Lower lobe of right lung (tissue), 2 donors: ENCODE results near the gene FADS3. TPM values are rescaled to one million over a fixed set of nuclear protein-coding genes. Genes with fewer than 3 reads are reported as not detected.
A peak's percentile ranks its signal among the peaks of the same experiment; 100 is the strongest.

Experiments used
- ATAC-seq, 2 donors: fragments of 200-7000 bp; cut with Tn5 transposase; one replicate each; pipeline ENCODE4 v1.9.1; 2020 to 2022; ENCODE audit warnings: mild to moderate bottlenecking in 2 of 2, moderate library complexity in 2 of 2
- DNase-seq: peaks from one replicate; pipeline ENCODE4 v3.0.0-alpha.2; 2020
- H3K27ac ChIP-seq: fragments of 200-600 bp; one replicate; pipeline ENCODE4 v1.8.0; 2022
- H3K27me3 ChIP-seq: fragments of 200-600 bp; one replicate; pipeline ENCODE4 v1.8.0; 2022; ENCODE audit warnings: low read depth
- H3K36me3 ChIP-seq: fragments of 200-600 bp; one replicate; pipeline ENCODE4 v1.8.0; 2022; ENCODE audit warnings: mild to moderate bottlenecking
- H3K4me1 ChIP-seq: fragments of 200-600 bp; one replicate; pipeline ENCODE4 v1.8.0; 2022
- H3K4me3 ChIP-seq: fragments of 200-600 bp; one replicate; pipeline ENCODE4 v1.8.0; 2022; ENCODE audit warnings: mild to moderate bottlenecking
- H3K9me3 ChIP-seq: fragments of 200-600 bp; one replicate; pipeline ENCODE4 v1.8.0; 2022
- intact Hi-C: fragments of 100-400 bp; cut with DNase I; formaldehyde crosslinking; loops from one replicate; pipeline ENCODE4 v1.11.0; 2022
- long read RNA-seq: library from polyadenylated mRNA; unstranded; transcript quantifications from one replicate; pipeline ENCODE4 v2.0.0, GENCODE V29; 2021
- total RNA-seq: library from RNA; stranded (reverse); fragmentation: NEBNext Ultra II Directional; extraction: Animal tissue kit (Norgen Biotek cat#: 25700); gene quantifications from one replicate; pipeline ENCODE4 v1.2.1, GENCODE V29; 2021
- TF ChIP-seq, protein P1 (sequence below): fragments of 200-600 bp; IDR thresholded peaks from one replicate; pipeline ENCODE4 v1.8.0; 2022; ENCODE audit warnings: antibody characterized with exemption, mild to moderate bottlenecking
- donor health status: DM: no; HTN: yes; CAD: no; lungs with severe emphysema.

FADS3 gene, protein sequence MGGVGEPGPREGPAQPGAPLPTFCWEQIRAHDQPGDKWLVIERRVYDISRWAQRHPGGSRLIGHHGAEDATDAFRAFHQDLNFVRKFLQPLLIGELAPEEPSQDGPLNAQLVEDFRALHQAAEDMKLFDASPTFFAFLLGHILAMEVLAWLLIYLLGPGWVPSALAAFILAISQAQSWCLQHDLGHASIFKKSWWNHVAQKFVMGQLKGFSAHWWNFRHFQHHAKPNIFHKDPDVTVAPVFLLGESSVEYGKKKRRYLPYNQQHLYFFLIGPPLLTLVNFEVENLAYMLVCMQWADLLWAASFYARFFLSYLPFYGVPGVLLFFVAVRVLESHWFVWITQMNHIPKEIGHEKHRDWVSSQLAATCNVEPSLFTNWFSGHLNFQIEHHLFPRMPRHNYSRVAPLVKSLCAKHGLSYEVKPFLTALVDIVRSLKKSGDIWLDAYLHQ
- 50.1 TPM for total RNA-seq
- long read RNA-seq, transcript FADS3-201 (12 exons, 1,779 nt): major isoform, 66 of 157 reads
- long read RNA-seq, partial matches to known transcripts: 27 of 157 reads
- long read RNA-seq, other reads (novel, unspliced or antisense): 64 of 157 reads

DNA sequence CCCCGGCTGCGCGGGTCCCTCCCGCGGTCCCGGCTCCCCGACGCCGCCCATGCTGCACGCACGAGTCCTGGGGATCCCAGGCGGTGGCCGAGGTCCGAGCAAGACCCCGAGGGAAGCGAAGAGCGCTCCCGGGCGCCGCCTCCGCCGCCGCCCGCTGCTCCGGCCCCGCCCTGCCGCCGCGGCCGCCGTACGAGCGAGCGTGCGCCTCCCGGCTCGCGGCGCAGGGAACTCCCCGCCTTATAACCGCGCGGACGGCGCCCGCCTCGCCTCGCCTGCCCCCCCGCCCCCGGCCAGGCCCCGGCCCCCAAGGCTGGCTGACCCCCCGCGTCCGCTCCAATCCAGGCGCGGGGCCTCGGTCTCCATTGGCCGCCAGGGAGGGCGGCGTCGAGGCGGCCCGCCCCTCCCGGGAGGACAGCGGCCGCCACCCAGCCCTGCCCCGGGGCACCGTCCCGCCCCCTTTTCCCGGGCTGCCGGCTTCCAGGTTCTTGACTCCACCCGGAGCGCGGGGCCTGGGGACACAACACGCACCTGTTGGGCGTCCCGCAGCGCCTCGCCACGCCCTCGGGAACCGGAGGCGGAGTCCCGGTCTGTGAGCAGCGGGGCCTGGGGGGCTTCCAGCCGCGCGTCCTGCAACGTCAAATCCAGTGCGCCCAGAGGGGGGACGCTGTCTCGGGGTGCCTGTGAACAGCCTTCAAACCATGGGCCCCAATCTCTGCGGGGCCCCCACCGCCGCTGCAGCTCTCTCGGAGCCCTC is at the start of gene FADS3:
Gene FADS3, minus strand, starts transcription at position 215 of the 754 bp plus-strand sequence. Its CDS starts 164 bp downstream, at position 51.
- intact Hi-C loops: no loop called here
- Histone ChIP-seq H3K9me3 (no peaks in the 10 kb centered on the region), H3K27me3 (no peaks in the 10 kb centered on the region), H3K36me3 (peaks cover 5% of the 10 kb centered on the region), H3K27ac (peak within 1 kb of the TSS; percentile 83), H3K4me1 (peaks cover 18% of the 10 kb centered on the region), H3K4me3 (peak within 1 kb of the TSS; percentile 82)
- ATAC-seq (peak; percentile 94 to 95), DNase-seq (peak; percentile 90)
- TF ChIP-seq, protein P1, sequence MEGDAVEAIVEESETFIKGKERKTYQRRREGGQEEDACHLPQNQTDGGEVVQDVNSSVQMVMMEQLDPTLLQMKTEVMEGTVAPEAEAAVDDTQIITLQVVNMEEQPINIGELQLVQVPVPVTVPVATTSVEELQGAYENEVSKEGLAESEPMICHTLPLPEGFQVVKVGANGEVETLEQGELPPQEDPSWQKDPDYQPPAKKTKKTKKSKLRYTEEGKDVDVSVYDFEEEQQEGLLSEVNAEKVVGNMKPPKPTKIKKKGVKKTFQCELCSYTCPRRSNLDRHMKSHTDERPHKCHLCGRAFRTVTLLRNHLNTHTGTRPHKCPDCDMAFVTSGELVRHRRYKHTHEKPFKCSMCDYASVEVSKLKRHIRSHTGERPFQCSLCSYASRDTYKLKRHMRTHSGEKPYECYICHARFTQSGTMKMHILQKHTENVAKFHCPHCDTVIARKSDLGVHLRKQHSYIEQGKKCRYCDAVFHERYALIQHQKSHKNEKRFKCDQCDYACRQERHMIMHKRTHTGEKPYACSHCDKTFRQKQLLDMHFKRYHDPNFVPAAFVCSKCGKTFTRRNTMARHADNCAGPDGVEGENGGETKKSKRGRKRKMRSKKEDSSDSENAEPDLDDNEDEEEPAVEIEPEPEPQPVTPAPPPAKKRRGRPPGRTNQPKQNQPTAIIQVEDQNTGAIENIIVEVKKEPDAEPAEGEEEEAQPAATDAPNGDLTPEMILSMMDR: no peak

DNA sequence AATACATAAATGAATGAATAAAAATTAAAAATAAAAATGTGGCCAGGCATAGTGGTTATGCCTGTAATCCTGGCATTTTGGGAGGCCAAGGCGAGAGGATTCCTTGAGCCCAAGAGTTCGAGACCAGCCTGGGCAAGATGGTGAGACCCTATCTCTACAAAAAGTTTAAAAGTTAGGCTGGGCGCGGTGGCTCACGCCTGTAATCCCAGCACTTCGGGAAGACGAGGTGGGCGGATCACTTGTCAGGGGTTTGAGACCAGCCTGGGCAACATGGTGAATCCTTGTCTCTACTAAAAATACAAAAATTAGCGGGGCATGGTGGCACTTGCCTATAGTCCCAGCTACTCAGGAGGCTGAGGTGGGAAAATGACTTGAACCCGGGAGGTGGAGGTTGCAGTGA is 49.1 kb upstream of the FADS3 start:
- no peaks in the 10 kb centered on the region for H3K9me3 ChIP-seq
- no peak for ATAC-seq
- no peaks in the 10 kb centered on the region for H3K27me3 ChIP-seq
- no peak overlapping the region for H3K27ac ChIP-seq
- no peak for DNase-seq
- H3K4me3 ChIP-seq: no peak overlapping the region
- TF ChIP-seq, protein P1: no peak
- intact Hi-C loops: no loop called here
- H3K36me3 ChIP-seq: no peaks in the 10 kb centered on the region
- H3K4me1 ChIP-seq: no peaks in the 10 kb centered on the region

DNA sequence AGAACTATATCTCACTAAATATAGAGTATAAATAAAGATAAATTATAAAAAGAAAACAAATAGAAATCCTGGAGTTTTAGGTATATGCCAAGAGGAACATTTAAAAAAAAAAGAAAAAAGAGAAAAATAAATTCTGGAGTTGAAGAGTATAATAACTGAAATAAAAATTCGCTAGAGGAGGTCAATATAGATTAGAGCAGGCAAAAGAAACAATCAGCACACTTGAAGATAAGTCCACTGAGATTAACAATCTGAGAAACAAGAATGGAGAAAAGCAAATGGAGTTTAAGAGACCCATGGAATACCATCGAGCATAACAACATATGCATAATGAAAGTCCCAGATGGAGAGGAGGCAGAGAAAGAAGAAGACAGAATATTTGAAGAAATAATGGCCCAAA is 44.5 kb upstream of the FADS3 start:
- no peaks in the 10 kb centered on the region for H3K9me3 ChIP-seq
- TF ChIP-seq, protein P1: no peak
- H3K36me3 ChIP-seq: no peaks in the 10 kb centered on the region
- H3K27me3 ChIP-seq: no peaks in the 10 kb centered on the region
- ATAC-seq (no peak), DNase-seq (no peak)
- no peak overlapping the region for H3K4me3 ChIP-seq
- intact Hi-C loops: no loop called here
- no peak overlapping the region for H3K27ac ChIP-seq
- no peaks in the 10 kb centered on the region for H3K4me1 ChIP-seq

DNA sequence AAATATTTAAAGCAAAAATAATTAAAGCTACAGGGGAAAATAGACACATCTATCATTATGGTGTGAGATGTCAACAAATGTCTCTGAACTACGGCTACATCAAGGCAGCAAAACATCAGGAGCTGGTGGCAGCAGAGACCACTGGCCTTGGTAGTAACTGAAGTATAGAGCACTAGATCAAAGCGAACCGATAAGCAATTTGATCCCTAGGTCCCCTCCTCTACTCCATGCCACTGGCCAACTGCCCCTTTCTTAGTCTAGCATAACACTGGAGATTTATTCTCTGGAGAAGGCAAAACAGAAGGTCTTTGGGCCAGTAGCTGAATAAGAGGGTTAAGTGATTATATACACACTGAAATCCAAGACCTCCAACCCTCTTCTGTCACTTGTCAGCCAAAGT is 39.6 kb upstream of the FADS3 start:
- Histone ChIP-seq H3K9me3 (no peaks in the 10 kb centered on the region), H3K27ac (no peak overlapping the region), H3K4me1 (no peaks in the 10 kb centered on the region), H3K27me3 (no peaks in the 10 kb centered on the region), H3K4me3 (no peak overlapping the region), H3K36me3 (no peaks in the 10 kb centered on the region)
- TF ChIP-seq, protein P1: no peak
- DNase-seq (no peak), ATAC-seq (no peak)
- intact Hi-C loops: no loop called here

DNA sequence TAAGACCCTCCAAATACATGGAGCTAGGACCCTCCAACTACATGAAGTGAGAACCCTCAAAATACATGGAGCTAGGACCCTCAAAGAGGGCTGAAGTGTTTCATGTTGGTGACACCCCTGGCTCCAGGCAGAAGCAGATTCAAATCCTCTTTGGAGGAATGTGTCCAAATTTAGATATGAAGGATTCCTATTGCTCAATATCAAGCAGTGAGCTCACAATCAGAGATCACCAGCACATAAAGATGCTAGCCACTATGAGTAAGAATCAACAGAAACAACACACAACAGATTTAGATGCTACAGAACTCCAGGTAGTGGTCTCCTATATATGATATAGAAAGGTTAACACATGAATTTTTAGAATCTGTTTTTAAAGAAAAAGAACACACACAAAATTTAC is 37.3 kb upstream of the FADS3 start:
- no peak overlapping the region for H3K4me3 ChIP-seq
- no peaks in the 10 kb centered on the region for H3K9me3 ChIP-seq
- intact Hi-C loops: no loop called here
- H3K27ac ChIP-seq: no peak overlapping the region
- H3K4me1 ChIP-seq: peaks cover 8% of the 10 kb centered on the region
- ATAC-seq (no peak), DNase-seq (no peak)
- no peaks in the 10 kb centered on the region for H3K27me3 ChIP-seq
- no peaks in the 10 kb centered on the region for H3K36me3 ChIP-seq
- TF ChIP-seq, protein P1: no peak
